HG02970 (cell line): Measurements from ENCODE around the gene CUTC.
"Not testable (repeated sequence)": the region's sequence is repeated elsewhere in the genome, so short reads cannot be mapped to it uniquely, and the experiment has no call there.

Experiments
- ATAC-seq: cut with Tn5 transposase; IDR thresholded peaks from one replicate; pipeline ENCODE4 v1.9.1; 2021; ENCODE audit warnings: mild to moderate bottlenecking, moderate library complexity, moderate number of reproducible peaks; ENCODE audit not compliant: unreplicated experiment, low FRiP score

The CUTC gene

DNA sequence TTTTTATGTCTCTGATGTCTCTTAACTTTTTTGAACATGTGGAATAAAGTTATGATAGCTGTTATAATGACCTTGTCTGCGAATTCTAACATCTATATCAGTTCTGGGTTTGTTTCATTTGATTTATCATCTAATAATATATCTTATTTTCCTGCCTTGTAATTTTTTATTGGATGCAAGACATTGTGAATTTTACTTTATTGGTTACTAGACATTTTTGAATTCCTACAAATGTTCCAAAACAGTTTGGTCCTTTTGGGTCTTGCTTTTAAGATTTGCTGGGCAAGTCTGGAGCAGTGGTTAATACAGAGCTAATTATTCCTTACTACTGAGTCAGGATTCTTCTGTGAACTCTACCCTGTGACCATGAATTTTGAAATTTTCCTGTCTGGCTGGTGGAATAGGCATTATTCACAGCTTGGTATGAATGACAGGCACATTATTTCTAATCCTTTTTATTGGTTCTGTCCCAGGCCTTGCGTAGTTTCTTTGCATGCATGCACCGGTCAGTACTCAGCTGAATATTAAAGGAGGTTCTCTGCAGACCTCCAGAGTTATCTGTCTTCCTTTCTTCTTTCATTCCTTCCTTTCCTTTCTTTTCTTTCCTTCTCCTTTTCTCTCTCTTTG is 9.0 kb downstream of the CUTC start:
- no peak for ATAC-seq

DNA sequence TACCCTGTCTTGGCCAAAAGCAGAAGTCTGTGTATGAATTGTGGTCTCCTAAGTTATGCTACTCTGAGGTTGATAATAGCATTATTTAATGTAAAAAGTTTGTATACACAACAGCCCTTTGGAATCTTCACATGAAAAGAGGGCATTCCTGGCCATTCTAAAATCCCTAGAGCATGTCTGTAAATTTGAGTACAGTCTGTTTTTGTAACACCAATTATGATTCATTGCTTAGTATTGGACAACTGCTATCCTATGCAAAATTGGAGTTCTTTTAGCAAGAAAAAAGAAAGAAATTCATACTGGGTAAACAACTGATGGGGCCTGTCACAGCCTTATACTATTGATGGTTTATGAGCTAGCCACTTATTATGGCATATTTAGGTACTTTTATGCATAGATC is 10.2 kb downstream of the CUTC start:
- no peak for ATAC-seq

DNA sequence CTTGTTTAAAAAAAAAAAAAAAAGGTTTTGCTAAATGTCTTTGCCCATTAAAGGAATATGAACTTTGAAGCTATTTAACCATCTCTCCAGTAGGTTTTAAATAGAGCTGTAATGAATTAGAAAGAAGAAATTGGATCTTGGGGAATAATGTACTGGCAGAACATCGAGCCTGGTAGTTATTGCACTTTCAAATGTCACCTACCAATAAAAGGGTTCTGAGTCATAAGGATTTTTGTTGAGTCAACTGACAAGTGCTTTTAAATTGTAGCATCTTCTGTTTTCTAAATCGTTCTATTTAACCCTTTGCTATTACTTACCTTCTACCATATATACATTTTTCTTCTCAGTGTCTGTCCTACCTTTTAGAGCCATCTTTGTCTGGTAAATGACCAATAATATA is 10.7 kb downstream of the CUTC start:
- no peak for ATAC-seq

DNA sequence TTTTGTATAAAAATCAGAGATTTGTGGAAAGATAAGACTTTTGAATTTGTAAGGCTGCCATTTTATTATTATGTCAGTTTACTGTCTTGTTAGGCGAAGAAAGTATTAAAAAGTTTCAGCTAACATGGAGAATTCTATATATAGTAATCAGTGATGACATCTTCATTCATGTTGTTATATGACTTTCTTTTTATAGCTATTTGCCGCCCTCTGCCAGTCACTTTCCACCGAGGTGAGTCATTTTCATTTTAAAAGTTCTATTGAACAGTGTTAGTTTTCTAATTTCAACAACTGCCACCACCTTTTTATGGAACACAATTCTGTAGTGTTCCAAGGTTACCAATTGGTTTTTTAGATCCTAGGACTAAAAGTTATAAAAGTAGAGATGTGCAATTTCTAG is 11.8 kb downstream of the CUTC start:
- ATAC-seq, result no peak

DNA sequence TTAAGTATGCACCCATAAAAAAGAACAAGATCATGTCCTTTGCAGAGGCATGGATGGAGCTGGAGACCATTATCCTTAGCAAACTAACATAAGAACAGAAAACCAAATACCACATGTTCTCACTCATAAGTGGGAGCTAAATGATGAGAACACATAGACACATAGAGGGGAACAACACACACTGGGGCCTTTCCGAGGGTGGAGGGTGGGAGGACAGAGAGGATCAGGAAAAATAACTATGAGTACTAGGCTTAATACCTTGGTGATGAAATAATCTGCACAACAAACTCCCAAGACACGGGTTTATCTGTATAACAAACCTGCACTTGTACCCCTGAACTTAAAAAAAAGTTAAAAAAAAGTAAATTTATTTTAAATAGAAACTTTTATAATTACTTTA is 14.1 kb downstream of the CUTC start:
- not testable (repeated sequence) for ATAC-seq

DNA sequence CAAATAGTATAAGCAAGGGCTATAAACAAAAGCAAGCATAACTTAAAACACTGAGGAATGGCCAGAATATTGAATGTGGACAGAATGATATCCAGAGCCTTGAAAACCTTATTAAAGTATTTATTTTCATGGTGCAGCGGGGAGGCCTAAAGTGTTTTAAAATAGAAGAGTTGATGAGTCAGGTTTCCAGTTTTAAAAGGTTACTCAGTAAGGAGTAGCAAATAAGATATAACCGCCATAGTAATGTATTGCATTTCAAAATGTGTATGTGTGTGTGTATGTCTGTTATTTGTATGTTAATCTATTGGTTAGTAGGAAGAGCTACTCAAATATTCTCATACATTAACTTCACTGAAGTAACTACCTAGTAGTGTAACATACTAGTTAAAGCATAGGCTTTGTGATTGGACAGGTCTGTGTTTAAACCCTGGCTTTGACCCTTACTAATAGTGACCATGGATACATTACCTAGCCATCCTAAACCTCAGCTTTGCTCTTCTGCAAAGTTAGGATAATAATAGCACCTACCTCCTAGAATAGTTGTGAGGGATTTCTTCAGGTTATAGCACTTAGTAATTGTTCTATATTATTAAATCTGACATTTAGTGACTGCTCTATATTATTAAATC is 16.9 kb downstream of the CUTC start:
- ATAC-seq, result no peak

DNA sequence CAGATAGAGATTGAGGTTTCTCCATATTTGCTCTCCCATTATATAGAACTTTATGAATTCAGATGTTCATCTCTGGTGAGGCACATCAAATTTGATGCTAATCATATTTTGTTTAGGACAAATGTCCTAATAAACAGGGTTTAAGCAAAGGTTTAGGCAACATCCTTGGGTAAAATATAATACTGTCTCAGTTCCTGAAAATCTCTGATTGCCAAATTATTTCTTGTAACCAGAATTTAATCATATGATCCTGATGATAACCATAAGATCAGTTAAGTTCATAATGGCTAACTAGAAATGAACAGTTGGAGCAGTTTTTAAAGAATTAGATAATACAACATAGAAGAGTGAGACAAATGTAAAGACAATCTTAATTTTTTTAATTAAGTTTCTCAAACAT is 18.6 kb downstream of the CUTC start:
- no peak for ATAC-seq

DNA sequence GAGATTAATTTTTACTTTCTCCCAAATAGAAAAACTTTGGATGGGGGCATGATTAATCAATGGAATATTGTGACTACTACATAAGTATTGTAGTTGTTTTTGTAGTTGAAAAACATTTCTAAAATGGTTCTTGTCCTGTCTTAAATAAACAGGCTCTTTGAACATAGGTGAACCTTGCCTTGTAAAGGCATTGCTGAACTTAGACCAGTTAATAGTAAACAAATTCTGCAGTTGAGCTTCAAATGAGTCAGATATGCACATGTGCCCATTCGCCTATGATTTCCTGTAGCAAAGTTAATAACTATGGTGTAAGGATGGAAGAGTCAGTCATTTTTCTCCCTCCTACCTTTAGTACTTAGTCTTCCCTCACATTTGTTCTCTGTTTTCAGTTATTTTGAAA is 22.6 kb downstream of the CUTC start:
- no peak for ATAC-seq

DNA sequence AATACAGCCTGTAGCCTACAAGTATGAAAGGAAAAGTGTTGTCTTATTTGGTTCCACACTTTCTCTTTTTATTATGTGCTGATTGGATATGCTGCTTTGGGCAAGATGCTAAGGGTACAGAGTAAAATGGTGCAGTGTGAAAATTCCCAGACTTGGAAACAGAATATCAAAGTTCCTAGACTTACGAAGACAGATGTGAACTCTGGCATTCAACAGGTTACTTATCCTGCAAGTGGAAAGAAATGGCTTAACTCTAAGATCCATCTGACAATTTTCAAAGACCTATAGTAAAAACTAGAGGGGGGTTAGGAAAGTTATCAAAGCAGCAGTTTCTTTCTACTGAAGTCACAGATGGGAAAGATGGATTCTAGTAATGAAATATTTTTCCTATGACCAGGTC is 24.1 kb downstream of the CUTC start:
- ATAC-seq, result no peak

DNA sequence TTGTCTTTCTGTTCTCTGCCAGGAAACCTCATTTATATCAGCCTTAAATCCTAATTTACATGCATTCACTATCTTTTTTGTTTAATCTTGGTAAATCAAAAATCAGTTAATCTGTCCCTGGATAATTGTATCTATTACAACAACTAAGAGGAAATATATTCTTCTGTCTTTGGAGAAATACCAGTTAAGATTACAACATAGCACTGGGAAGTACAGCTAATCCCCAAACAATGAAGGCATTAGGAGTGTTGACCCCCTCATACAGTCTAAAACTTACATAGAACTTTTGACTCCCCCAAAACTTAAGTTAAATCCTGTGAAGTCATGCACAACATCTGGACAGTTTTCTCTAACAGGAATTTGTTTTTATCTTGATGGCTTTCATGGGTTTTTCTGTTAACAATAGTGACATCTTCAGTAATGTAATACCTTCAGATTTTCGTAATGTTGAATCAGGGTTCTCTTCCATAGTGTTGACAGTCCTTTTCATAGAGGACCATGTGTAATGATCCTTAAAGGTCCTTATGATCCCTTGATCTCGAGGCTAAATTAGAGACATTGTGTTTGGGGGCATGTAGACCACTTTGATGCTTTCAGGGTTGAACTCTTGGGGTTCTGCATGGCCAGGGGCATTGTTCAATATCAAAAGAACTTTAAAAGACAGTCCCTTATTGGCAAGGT is 26.3 kb downstream of the CUTC start:
- no peak for ATAC-seq

DNA sequence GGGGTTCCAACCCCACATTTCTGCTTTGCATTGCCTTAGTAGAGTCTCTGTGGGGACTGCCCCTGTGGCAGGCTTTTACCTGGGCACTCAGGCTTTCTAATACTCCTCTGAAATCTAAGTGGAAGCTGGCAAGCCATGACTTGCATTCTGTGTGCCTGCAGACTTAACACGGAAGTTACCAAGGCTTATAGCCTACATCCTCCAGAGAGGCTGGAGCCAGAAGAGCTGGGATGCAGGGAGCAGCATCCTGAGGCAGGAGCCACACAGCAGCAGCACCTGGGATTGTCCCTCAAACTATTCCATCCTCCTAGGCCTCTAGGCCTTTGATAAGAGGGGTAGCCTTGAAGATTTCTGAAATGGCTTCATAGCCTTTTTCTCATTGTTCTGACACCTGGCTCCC is 28.3 kb downstream of the CUTC start:
- ATAC-seq, result no peak

DNA sequence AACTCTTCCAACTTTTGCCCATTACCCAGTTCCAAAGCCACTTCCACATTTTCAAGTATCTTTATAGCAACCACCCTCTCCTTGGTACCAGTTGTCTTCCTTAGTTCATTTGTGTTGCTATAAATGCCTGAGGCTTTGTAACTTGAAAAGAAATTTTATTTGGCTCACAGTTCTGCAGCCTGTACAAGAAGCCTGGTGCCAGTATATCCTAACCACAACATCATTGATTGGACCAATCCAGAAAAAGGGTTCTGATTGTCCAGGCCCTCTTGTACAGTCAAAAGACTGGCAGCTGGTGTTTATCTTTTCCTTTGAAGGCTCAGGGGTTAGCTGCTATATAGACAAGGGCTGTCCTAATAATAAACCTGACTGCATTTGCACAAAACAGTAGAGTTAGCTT is 29.3 kb downstream of the CUTC start:
- ATAC-seq, result no peak

DNA sequence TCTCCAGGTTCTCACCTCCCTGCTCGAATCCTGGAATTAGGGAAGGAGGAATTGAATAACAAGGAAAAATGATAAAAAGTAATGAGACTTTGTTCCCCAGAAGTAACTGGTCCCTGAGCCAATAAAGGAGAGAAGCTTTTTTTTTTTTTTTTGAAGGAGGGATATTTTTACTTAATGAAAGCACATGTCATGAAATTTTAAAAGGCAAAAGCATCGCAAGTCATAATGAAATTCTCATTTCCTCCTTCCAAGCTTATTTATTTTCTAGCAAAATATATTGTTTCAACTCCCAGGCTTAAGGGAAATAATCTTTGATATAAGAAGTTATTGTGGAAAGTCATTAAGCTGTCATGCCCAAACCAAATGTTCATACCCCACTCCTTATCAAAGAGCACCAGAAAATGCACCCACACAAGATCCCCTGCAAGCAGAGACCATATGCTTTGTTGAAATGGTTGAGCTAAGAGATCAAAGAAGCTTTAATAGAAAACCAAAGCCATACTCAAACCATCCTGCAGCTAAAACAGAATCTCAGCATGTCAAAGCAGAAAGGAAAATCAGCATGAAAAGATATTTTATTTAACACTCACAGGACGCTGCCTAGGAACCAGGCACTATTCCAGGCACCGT is 33.8 kb downstream of the CUTC start:
- ATAC-seq, result no peak

DNA sequence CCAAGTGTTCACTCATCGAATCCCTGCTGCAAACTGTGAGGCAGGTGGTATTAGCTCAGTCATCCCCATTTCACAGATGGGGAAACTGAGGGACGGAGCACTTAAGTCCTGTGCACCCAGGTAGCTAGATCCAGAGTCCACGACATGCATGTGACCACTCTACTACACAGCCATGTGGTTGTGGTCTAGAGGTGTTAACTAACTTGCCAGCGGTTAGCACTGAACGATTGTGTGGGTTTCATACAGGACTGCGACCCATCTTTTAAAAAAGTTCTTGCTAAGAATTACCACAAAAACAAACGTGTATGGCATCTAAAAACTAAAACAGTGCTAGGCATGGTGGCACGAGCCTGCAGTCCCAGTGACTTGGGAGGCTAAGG is 34.3 kb downstream of the CUTC start:
- ATAC-seq, result no peak

DNA sequence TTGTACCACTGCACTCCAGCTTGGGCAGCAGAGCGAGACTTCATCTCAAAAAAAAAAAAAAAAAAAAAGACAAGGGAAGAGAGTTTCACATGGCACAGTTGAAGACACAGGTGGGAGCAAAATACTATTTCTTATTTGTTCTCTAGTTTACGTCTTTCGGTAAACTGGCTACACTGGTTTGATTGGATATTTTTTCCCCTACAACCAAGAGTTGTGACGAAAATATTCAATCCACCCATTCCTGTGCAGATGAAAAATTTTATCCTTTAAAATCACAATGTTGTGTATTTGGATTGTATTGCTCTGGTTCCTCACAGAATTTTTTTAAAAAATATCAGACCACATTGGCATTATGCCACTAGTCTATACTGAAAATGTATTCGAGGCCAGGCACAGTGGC is 35.9 kb downstream of the CUTC start:
- no peak for ATAC-seq

DNA sequence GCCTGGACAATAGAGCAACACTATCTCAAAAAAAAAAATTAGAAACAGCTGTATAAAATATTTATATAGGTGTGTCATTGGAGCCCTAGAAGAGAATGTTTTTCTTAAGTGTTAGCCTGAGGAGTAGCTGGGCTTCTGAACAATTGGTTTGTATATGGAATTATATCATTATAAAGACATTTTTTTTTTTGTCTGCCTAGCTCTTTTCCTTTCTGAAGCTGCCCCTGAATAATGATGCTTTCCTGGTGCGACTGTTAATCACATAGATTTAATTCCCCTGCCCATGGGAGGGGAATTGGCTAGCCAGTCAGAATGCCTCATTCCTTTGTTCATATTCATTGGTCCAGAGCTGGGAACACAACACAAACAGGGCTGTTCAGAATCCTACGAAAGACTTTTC is 36.5 kb downstream of the CUTC start:
- ATAC-seq, result no peak

DNA sequence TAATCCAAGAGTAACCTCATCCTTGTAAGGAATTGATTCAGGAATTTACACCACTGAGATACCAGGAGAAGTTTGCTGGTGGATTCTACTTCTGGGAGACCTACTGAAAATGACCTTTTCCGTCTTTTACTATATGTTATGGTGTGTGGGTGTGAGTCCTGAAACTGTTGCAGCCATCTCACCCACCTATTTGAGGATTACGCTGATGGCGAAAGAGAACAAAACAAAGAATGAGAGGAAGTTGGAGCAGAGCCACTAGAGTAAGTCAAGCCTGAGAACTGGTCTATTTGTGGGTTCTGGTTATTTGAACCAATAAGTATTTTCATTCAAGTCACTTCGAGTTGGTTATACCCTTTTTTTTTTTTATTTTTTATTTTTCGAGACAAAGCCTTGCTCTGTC is 37.7 kb downstream of the CUTC start:
- no peak for ATAC-seq

DNA sequence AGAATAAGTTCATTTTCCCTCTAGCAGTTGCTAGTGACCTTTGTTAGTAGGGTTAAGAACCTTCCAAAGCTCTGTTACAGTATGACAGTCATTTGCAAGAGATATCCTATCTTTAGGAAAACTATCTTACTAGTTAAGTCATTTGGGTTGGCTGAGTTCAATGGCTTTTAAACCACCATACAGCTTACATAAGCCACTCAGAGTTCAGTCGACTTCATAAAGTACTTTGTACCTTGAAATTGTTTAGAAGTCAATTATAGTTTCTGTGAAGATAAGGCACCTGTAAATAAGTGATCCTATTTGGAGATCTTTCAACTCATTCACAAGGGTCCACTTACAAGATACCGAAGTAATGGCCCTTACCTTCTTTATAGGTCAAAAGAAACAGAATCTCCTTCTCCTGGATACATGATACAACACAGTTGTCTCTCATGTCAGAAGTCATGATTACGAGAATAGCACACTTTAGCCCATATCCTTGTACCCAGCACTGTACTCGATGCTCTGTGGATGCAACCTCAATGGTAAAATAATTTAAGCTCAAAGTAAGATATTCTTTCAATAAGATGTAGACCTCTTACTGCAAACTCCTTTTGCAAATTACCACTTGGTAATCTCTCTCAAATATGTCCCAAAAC is 38.5 kb downstream of the CUTC start:
- no peak for ATAC-seq

DNA sequence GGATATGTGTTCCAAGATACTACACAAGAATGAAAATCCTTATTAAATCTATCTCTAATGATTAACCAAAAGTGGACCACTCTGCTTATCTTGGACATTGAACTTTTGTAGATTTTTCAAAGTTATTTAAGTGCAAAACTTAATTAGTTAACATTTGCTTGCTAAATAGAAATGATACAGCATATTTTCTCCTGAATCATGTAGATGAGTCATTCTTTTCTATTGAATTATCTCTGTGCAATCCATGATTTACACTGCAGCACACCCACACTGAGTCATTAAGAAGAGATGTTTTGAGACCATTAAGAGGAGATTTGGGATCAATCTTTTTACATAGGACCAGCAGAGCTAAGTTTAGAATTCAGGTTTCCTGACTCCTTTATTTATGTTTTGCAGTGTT is 43.8 kb downstream of the CUTC start:
- no peak for ATAC-seq

DNA sequence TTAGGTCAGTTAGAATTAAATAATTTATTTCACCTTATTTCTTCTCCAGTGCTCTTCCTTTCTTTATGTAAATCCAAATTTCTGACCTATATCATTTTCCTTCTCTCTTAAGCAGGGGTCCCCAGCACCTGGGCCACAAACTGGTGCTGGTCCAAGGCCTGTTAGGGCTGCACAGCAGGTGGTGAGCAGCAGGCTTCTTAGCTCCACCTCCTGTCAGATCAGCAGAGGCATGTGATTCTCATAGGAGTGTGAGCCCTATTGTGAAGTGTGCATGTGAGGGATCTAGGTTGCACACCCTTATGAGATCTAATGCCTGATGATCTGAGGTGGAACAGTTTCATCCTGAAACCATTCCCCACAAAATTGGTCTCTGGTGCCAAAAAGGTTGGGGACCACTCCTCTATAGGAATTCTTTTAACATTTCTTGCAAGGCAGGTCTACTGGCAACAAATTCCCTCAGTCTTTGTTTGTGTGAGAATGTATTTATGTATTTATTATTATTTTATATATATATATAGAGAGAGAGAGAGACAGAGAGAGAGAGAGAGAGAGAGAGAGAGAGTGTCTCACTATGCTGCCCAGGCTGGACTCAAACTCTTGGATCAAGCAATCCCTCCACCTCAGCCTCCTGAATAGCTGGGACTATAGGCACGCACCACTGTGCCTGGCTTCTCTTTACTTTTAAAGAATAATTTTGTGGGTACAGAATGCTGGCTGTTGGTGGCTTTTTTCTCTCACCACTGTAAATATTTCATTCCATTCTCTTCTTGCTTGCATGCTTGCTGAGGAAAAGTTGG is 46.1 kb downstream of the CUTC start:
- ATAC-seq, result no peak

DNA sequence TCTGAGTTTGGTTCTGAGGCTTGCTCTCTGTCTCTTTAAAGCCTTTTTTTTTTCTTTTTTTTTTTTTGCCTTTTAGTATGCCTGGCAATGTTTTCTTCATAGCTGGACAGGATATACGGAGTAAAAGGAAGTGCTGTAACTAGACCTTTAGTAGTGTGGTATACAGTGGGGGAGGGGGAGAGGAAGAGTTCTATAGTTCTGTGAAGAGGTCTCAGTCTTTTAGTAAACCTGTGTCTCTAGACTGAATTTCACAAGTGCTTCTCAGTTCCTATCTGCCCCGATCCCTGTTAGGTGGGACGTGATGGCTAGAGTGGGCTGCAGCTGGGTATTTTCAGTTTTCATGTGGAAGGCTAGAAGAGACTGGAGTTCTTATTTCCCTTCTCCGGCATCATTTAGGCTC is 47.3 kb downstream of the CUTC start:
- no peak for ATAC-seq
